A673 (cell line): ENCODE data around the gene MTFR1L.

Source experiments
- CTCF ChIP-seq: fragments of 300-800, 200-600 bp; sonication (generic); conservative IDR thresholded peaks from 2 replicates; pipeline ENCODE4 v1.5.1; 2017; ENCODE audit warnings: low read depth, mild to moderate bottlenecking, antibody characterized with exemption, low read length, moderate library complexity, mixed read lengths
- EZH2 ChIP-seq: fragments of 200-600 bp; sonication (generic); IDR thresholded peaks from 2 replicates; pipeline ENCODE4 v1.6.1; 2017; ENCODE audit warnings: borderline replicate concordance, low read depth, mild to moderate bottlenecking, mixed read lengths, antibody characterized with exemption, low read length; ENCODE audit not compliant: poor library complexity, severe bottlenecking

- TF ChIP-seq CTCF (no peak), EZH2 (no peak)
Measured at GRCh38 chr1:25816112-25816718, 3.5 kb upstream of the MTFR1L start.
